ENCODE data around the gene DNAJB13. TPM values are rescaled to one million over a fixed set of nuclear protein-coding genes. Genes with fewer than 3 reads are reported as not detected.

Gene DNAJB13
- total and polyA plus RNA-seq, 10 of the 15 experiments (the other 5 are each of a cell fraction or from before 2014, with no cell fraction given): 0.07 to 0.76 (median 0.15) TPM; not detected in 7

DNA sequence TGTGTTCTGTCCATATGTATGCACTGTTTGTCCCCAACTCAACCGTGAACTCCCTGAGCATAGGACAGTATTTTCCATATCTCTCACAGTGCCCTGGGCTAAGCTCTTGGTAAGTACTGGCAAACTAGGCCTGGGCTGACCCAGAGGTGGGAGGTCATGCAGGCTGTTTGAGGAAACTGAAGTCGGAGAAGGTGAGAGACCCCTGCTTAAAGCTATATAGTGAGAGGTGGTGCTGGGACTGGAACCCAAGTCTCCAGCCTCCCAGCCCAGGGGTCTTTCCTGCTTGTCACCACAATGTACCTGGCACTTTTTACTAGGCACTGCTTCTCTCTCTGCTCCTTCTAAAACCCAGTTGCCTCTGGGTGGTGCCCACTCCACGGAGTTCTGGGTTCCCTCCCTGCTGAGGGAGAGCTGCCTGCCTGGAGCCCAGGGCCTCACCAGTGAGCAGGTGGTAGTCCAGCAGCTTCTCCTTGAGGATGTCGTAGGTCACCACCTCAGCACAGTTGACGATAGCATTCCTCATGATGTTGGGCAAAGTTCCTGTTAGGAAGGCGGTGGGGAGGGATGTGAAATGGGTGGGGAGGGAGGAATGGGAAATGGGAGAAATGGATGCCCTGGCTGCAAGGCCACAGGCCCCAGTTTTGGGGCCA lies 53.3 kb downstream of the DNAJB13 start:
- RAD21 ChIA-PET (ENCODE audit: unreplicated experiment): interaction anchor here (2.5 to 2.6 kb wide), 2 partner anchors 9 to 23 kb away, joined by 7 to 12 read pairs; partner anchors contain the start of gene UCP2
- Histone ChIP-seq H3K79me2 (ENCODE audit: control insufficient read depth, insufficient read depth, low read length) (no peaks in the 10 kb centered on the region), H4K20me1 (ENCODE audit: control insufficient read depth, insufficient read depth) (no peaks in the 10 kb centered on the region), H2AFZ (ENCODE audit: control insufficient read depth, low read depth, low read length) (no peak overlapping the region), H3K36me3 (ENCODE audit: control insufficient read depth in 2 of 2, insufficient read depth in 2 of 2, low read length in 1 of 2) (no peaks in the 10 kb centered on the region; a peak in 1 of 4 replicates), H3K27me3 (replicated peaks in 1 of 2; ENCODE audit: control insufficient read depth in 2 of 2, insufficient read depth in 2 of 2, low read length in 1 of 2) (no peaks in the 10 kb centered on the region), H3K4me3 (no peak overlapping the region), H3K9me3 (replicated peaks; ENCODE audit: control insufficient read depth, insufficient read depth, low read length) (no peaks in the 10 kb centered on the region), H3K9ac (ENCODE audit: control insufficient read depth, insufficient read depth, low read length) (no peak overlapping the region), H3K27ac (ENCODE audit: control insufficient read depth, insufficient read depth) (no peak overlapping the region), H3K4me2 (ENCODE audit: control insufficient read depth, insufficient read depth) (no peak overlapping the region), H3K4me1 (ENCODE audit: control insufficient read depth, insufficient read depth, low read length) (peaks cover 13% of the 10 kb centered on the region)
- 99% methylated on average over 4 of the region's 6 CpGs for WGBS (ENCODE audit: insufficient coverage, insufficient replicate concordance, low lambda C conversion rate, missing lambda C conversion rate)
- TF ChIP-seq MYB (IDR thresholded peaks at IDR 0.05; ENCODE audit: borderline replicate concordance, low read depth, low read length) (no peak), ZNF384 (IDR thresholded peaks at IDR 0.05; ENCODE audit: borderline replicate concordance, low read depth, low read length) (no peak), IKZF2 (IDR thresholded peaks at IDR 0.05) (no peak), RBBP5 (conservative IDR thresholded peaks at IDR 0.05) (no peak), MEF2A (IDR thresholded peaks at IDR 0.05; ENCODE audit: insufficient read depth, low read depth, low read length) (no peak), ZNF622 (IDR thresholded peaks at IDR 0.05) (no peak), ETV6 (conservative IDR thresholded peaks at IDR 0.05 in 1 of 2, IDR thresholded peaks at IDR 0.05 in 1 of 2; ENCODE audit: borderline replicate concordance in 1 of 2, low read depth in 1 of 2) (no peak), SREBF2 (IDR thresholded peaks at IDR 0.05; ENCODE audit: low read length) (no peak), NFXL1 (IDR thresholded peaks at IDR 0.05; ENCODE audit: borderline replicate concordance) (no peak), KLF5 (IDR thresholded peaks at IDR 0.05; ENCODE audit: partially characterized antibody) (no peak)
- TF ChIP-seq, protein P1, sequence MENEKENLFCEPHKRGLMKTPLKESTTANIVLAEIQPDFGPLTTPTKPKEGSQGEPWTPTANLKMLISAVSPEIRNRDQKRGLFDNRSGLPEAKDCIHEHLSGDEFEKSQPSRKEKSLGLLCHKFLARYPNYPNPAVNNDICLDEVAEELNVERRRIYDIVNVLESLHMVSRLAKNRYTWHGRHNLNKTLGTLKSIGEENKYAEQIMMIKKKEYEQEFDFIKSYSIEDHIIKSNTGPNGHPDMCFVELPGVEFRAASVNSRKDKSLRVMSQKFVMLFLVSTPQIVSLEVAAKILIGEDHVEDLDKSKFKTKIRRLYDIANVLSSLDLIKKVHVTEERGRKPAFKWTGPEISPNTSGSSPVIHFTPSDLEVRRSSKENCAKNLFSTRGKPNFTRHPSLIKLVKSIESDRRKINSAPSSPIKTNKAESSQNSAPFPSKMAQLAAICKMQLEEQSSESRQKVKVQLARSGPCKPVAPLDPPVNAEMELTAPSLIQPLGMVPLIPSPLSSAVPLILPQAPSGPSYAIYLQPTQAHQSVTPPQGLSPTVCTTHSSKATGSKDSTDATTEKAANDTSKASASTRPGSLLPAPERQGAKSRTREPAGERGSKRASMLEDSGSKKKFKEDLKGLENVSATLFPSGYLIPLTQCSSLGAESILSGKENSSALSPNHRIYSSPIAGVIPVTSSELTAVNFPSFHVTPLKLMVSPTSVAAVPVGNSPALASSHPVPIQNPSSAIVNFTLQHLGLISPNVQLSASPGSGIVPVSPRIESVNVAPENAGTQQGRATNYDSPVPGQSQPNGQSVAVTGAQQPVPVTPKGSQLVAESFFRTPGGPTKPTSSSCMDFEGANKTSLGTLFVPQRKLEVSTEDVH (IDR thresholded peaks at IDR 0.05; ENCODE audit: low read depth, partially characterized antibody): no peak
- DNase-seq (ENCODE audit: low read depth, low spot score) (no peak), FAIRE-seq (no peak), ATAC-seq (no peak)
- in situ Hi-C loops (cut with MboI) (no loop called here), intact Hi-C loops (cut with micrococcal nuclease; ENCODE audit: unreplicated experiment) (no loop called here)
- no TSS peak for BruUV-seq (replicated peaks)
- CTCF ChIA-PET: interaction anchor here (0.6 to 2.4 kb wide), 5 partner anchors 9 to 35 kb away, joined by 3 to 11 read pairs (median 4); no protein-coding TSS in a partner anchor
- SMC1A ChIA-PET (ENCODE audit: uncharacterized antibody, unreplicated experiment): interaction anchor here (1.1 to 1.9 kb wide), 3 partner anchors 10 to 43 kb away, joined by 3 to 13 read pairs (median 7); no protein-coding TSS in a partner anchor
- POLR2A ChIA-PET: interaction anchor here (1.1 kb wide), 1 partner anchor 12 kb away, joined by 3 read pairs; no protein-coding TSS in a partner anchor

Measured in GM12878 (cell line).